Body of pancreas (tissue), 4 donors: ENCODE results near the gene TTC38. TPM values are rescaled to one million over a fixed set of nuclear protein-coding genes. Genes with fewer than 3 reads are reported as not detected.
"Not testable (repeated sequence)": the region's sequence is repeated elsewhere in the genome, so short reads cannot be mapped to it uniquely, and the experiment has no call there.

ENCODE experiments used
- ATAC-seq: fragments of 150-250 bp; one replicate; pipeline ENCODE4 v1.9.1; 2016
- DNase-seq, 4 donors: peaks; one replicate each; pipeline ENCODE4 v3.0.0-alpha.2; 2019
- H3K27ac ChIP-seq, 4 donors: fragments of 200-600 bp; sonication (generic); 1 replicate in 3 of 4; 2 replicates in 1 of 4; pipeline versions ENCODE4 v1.5.1 to v1.6.1; 2016 to 2019; ENCODE audit warnings: mild to moderate bottlenecking in 1 of 4, mixed read lengths in 1 of 4, moderate library complexity in 1 of 4
- H3K27me3 ChIP-seq, 2 donors: fragments of 200-600 bp; sonication (generic); one replicate each; pipeline ENCODE4 v1.6.0; 2016; ENCODE audit warnings: mild to moderate bottlenecking in 1 of 2
- H3K36me3 ChIP-seq, 2 donors: fragments of 200-600 bp; sonication (generic); replicated peaks in 1 of 2; 2 replicates each; pipeline ENCODE4 v1.5.1; 2016; ENCODE audit warnings: low read depth in 2 of 2; ENCODE audit not compliant: insufficient read depth in 1 of 2
- H3K4me1 ChIP-seq: fragments of 200-600 bp; sonication (generic); one replicate; pipeline ENCODE4 v1.6.0; 2016
- H3K4me3 ChIP-seq, 2 donors: fragments of 200-600 bp; sonication (generic); 1 replicate in 1 of 2; 2 replicates in 1 of 2; pipeline ENCODE4 v1.5.1; 2016 to 2019
- H3K9me3 ChIP-seq, 3 donors: fragments of 200-600 bp; sonication (generic); 1 replicate in 2 of 3; 2 replicates in 1 of 3; pipeline ENCODE4 v1.5.1; 2016
- CTCF ChIP-seq, 7 experiments: fragments of 450-650 bp in 4 of 7; fragments of 200-600 bp in 3 of 7; sonication (generic) in 3 of 7; IDR thresholded peaks; one replicate each; pipeline ENCODE4 v1.5.1; 2016 to 2019; ENCODE audit warnings: antibody characterized with exemption in 7 of 7
- POLR2A ChIP-seq, 3 donors: fragments of 450-650 bp; IDR thresholded peaks; one replicate each; pipeline ENCODE4 v1.6.1; 2016; ENCODE audit warnings: antibody characterized with exemption in 3 of 3, mild to moderate bottlenecking in 2 of 3
- WGBS, 2 donors: methylation state at CpG; one replicate each; pipeline ENCODE4 v1.1.5; 2017; 5-methylcytosine and 5-hydroxymethylcytosine counted together
- intact Hi-C: fragments of 100-400 bp; cut with DNase I; formaldehyde crosslinking; loops from one replicate; pipeline ENCODE4 v1.15.1; 2023
- total RNA-seq, 2 donors: library from RNA; depleted of rRNA; stranded (reverse); fragments of >200 nt; gene quantifications; one replicate each; pipeline ENCODE4 v1.1.0, GENCODE V29; 2016

The TTC38 gene
- total RNA-seq, 2 donors from 2014 or later = 38.4 to 113 TPM

- no peak overlapping the region for H3K27ac ChIP-seq
- DNase-seq (no peak), ATAC-seq (no peak)
- intact Hi-C loops = loop anchor here (5.0 kb wide), 1 partner anchor 190 kb away; no protein-coding TSS in a partner anchor
- TF ChIP-seq POLR2A (IDR thresholded peaks at IDR 0.05) (no peak), CTCF (IDR thresholded peaks at IDR 0.05) (no peak)
- H3K4me3 ChIP-seq = no peak overlapping the region
- WGBS, 2 donors = 91 to 94% methylated on average over 8 of the region's 8 CpGs
- H3K4me1 ChIP-seq = no peaks in the 10 kb centered on the region
- no peaks in the 10 kb centered on the region for H3K27me3 ChIP-seq
- H3K9me3 ChIP-seq = no peaks in the 10 kb centered on the region
- no peaks in the 10 kb centered on the region for H3K36me3 ChIP-seq
Measured at GRCh38 chr22:46312056-46312455, 44.2 kb downstream of the TTC38 start.

GRCh38 chr22:46312848-46313247, 45.0 kb downstream of the TTC38 start:
- ATAC-seq, H3K4me1 ChIP-seq, H3K9me3 ChIP-seq, H3K36me3 ChIP-seq, H3K4me3 ChIP-seq, H3K27ac ChIP-seq, H3K27me3 ChIP-seq, DNase-seq: not testable (repeated sequence)
- intact Hi-C loops = loop anchor here (5.0 kb wide), 1 partner anchor 191 kb away; no protein-coding TSS in a partner anchor
- WGBS, 2 donors = 95 to 100% methylated on average over 2 of the region's 2 CpGs

GRCh38 chr22:46315976-46316375, 48.2 kb downstream of the TTC38 start:
- Histone ChIP-seq H3K9me3 (no peaks in the 10 kb centered on the region), H3K27ac (no peak overlapping the region), H3K4me3 (no peak overlapping the region), H3K27me3 (no peaks in the 10 kb centered on the region), H3K36me3 (no peaks in the 10 kb centered on the region), H3K4me1 (no peaks in the 10 kb centered on the region)
- no peak for ATAC-seq
- no peak for TF ChIP-seq CTCF (IDR thresholded peaks at IDR 0.05)
- TF ChIP-seq POLR2A (IDR thresholded peaks at IDR 0.05) = no peak
- intact Hi-C loops = loop anchor here (5.0 kb wide), 1 partner anchor 319 kb away; no protein-coding TSS in a partner anchor
- DNase-seq = no peak
- WGBS, 2 donors = 87 to 92% methylated on average over 11 to 12 of the region's 12 CpGs

GRCh38 chr22:46317646-46318045, 49.8 kb downstream of the TTC38 start:
- H3K27me3 ChIP-seq = no peaks in the 10 kb centered on the region
- H3K9me3 ChIP-seq = no peaks in the 10 kb centered on the region
- no peak for TF ChIP-seq POLR2A (IDR thresholded peaks at IDR 0.05)
- no peak for TF ChIP-seq CTCF (IDR thresholded peaks at IDR 0.05)
- 69 to 79% methylated on average over 14 to 20 of the region's 20 CpGs for WGBS, 2 donors
- intact Hi-C loops = loop anchor here (5.0 kb wide), 1 partner anchor 320 kb away; no protein-coding TSS in a partner anchor
- no peak overlapping the region for H3K27ac ChIP-seq
- no peak for DNase-seq
- no peaks in the 10 kb centered on the region for H3K36me3 ChIP-seq
- no peak overlapping the region for H3K4me3 ChIP-seq
- H3K4me1 ChIP-seq = no peaks in the 10 kb centered on the region
- no peak for ATAC-seq

GRCh38 chr22:46318576-46318975, 50.8 kb downstream of the TTC38 start:
- no peak overlapping the region for H3K4me3 ChIP-seq
- intact Hi-C loops = loop anchor here (5.0 kb wide), 1 partner anchor 321 kb away; no protein-coding TSS in a partner anchor
- no peak for DNase-seq

More at GRCh38 chr22:46318576-46318975, 50.8 kb downstream of the TTC38 start:
- WGBS, 2 donors = 94 to 95% methylated on average over 15 of the region's 15 CpGs
- TF ChIP-seq POLR2A (IDR thresholded peaks at IDR 0.05) (no peak), CTCF (IDR thresholded peaks at IDR 0.05) (no peak)
- H3K36me3 ChIP-seq = no peaks in the 10 kb centered on the region
- H3K27ac ChIP-seq = no peak overlapping the region
- no peak for ATAC-seq
- H3K4me1 ChIP-seq = no peaks in the 10 kb centered on the region
- no peaks in the 10 kb centered on the region for H3K9me3 ChIP-seq
- H3K27me3 ChIP-seq = no peaks in the 10 kb centered on the region
